ENCODE measurements around the gene TP53I11.
A peak's percentile ranks its signal among the peaks of the same experiment; 100 is the strongest.

The TP53I11 gene

GRCh38 chr11:44940404-44940803 lies 10.3 kb downstream of the TP53I11 start:
- no peak for DNase-seq (ENCODE audit: low read depth in 2 of 2)

- no peak for DNase-seq (ENCODE audit: low read depth in 2 of 2)
Observed at GRCh38 chr11:44939673-44940395, 10.8 kb downstream of the TP53I11 start.

- no peak for DNase-seq (ENCODE audit: low read depth in 2 of 2)
Observed at GRCh38 chr11:44938066-44938691, 12.5 kb downstream of the TP53I11 start.

- DNase-seq (ENCODE audit: low read depth in 2 of 2) = no peak
Observed at GRCh38 chr11:44936951-44937543, 13.6 kb downstream of the TP53I11 start.

DNA sequence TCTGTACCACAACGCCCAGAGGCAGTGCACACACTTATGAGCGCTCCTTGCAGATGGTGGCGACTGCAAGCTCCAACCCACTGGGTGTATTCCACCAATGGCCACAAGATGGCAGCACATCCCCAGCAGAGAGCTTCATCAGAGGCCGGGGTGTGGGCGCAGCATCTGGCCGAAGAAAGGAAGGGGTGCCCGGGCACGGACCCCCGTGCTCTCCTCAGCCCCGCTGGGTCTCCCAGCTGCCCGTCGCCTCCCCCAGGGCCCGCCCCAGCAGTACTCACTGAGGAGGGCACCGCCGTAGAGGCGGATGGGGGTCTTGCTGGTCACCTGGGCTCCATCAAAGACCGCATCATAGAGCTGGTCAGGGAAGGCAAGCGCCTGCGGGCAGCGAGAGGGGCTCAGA lies 14.2 kb downstream of the TP53I11 start:
- DNase-seq (ENCODE audit: low read depth in 2 of 2) = peak; percentile 56 to 66

- no peak for DNase-seq (ENCODE audit: low read depth in 2 of 2)
Observed at GRCh38 chr11:44934735-44935250, 15.9 kb downstream of the TP53I11 start.

DNA sequence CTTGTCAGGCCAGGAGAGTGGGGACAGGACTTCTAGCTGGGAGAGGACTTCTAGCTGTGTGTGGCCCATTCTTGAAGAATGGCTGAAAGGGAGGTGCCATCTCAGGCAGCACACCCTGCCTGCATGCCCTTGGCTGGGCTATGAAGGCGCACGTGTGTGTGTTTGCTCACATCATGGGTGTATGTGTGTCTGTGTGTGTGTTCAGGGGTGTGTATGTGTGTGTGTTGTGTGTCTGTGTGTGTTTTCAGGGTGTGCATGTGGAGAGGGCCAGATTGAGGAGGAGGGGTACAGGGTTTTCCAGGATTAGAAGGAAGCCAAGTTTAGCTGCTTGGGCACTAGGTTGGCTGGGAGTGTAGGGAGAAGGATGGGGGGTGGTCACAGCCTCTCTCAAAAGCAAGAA lies 16.6 kb downstream of the TP53I11 start:
- DNase-seq (ENCODE audit: low read depth in 2 of 2) = no peak

GRCh38 chr11:44931466-44931865 lies 19.2 kb downstream of the TP53I11 start:
- DNase-seq (ENCODE audit: low read depth in 2 of 2) = no peak

- DNase-seq (ENCODE audit: low read depth in 2 of 2) = no peak
Observed at GRCh38 chr11:44930588-44931302, 19.9 kb downstream of the TP53I11 start.

DNA sequence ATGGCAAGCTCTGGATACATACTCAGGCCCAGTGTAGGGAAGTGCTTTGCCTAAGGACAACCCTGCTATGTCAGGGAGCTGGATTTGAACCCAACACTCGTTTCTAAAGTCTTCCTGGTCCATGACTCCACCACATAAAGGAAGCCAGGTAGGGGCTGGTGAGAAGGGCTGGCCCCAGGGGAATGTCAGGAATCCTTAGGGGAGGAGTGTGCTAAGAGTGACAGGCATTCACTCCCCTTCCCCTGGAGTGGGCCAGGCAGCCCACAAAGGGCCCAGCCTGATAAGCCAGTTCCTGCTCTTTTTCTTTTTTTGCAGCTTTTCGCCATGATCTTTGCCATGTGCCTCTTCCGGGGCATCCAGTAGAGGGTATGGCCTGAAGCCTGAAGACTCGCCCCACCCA lies 21.9 kb downstream of the TP53I11 start:
- no peak for DNase-seq (ENCODE audit: low read depth in 2 of 2)

DNA sequence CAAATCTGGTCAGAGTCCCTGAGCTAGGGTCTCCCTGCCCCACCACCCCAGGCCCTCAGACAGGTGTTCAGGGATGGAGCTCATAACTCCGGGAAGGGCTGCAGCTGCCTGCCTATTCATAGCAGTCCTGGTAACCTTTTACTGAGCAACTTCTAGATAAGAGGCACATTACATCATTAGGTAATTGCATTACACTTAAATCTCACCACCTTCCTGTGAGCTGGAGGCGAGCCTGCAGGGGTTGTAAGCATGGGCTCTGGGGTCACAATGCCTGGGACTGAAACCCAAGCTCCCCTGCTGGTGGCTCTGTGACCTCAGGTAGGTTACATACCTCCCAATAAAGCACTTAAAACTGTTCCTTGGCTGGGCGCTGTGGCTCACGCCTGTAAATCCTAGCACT lies 22.5 kb downstream of the TP53I11 start:
- DNase-seq (ENCODE audit: low read depth in 2 of 2) = no peak

DNA sequence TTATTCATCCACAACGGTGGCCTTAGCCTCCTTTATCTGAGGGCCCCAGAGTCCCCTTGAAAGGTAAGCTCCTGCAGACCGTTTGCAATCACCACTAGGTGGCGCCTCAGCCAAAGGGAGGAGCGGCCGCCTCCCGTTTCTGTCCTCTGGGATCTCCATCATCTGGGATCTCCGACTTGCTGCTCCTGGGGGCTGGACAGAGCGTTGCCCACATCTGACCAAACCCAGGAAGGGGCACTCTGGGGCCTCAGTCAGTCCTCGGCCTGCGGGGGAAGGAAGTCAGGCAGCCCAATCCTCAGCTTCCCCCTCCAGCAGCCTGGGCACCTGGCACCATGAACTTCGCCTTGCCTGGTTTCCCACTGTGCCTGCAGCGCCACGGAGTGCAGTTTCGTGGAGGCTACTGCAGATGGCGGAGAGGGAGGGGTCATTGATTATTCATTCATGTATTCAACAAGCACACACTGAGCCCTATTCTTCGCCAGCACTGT lies 23.5 kb downstream of the TP53I11 start:
- DNase-seq (ENCODE audit: low read depth in 2 of 2) = no peak

DNA sequence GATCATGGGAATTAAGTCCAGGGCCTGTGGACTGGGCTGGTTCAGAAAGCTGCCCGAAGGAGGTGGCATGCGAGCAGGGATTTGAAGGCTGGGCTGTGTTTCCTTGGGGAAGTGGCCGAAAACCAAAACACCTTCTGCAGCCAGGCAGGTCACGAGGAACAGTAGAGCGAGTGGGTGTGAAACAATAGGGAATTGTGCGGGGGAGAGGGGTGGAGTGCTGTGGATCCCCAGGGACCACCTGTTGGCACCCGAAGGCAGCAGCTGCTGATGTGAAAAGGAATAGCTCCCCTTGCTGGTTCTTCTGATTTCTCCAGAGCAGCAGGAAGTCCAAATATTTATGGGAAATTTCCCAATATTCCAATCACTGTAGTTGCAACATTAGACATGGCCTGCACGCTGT lies 24.6 kb downstream of the TP53I11 start:
- DNase-seq (ENCODE audit: low read depth in 2 of 2) = no peak

GRCh38 chr11:44923806-44924205 lies 26.9 kb downstream of the TP53I11 start:
- no peak for DNase-seq (ENCODE audit: low read depth in 2 of 2)

DNA sequence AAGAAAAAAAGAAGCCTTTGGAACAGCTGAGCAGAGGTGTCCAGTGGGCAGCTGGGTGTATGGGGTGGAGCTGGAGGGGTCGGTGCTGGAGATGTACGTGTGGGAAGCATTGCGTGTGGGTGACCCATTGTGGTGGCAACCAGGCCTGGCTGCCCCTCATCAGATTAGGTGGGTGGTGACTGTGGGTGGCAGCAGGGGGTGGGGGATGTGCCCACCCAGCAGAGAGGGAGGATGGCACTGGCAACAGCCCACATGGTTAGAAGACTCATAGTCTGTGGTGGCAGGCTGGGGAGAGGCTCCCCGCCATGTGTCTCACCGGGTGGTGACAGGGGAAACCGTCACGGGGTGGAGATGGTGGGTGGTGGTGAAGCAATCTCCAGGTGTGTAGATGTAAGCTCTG lies 27.6 kb downstream of the TP53I11 start:
- DNase-seq (ENCODE audit: low read depth in 2 of 2) = no peak

DNA sequence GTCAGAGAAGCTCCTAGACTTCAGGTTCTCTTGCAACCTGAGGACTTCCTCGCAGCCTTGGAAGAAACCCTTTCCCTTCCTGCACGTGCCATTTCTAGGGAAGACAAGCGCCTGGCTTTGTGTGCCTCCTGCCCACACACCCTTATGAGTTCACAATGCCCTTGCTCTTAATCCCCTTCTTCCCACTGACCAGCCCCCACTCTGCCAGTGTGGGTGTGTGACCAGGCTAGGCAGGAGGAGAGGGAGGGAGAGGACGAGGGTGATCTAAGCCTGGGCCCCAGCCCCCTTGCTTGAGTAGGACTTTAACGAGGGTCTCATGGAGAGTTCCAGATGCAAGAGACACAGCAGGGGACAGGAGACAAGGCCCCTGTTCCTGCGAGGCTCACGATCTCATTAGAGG lies 30.2 kb downstream of the TP53I11 start:
- DNase-seq (ENCODE audit: low read depth in 2 of 2) = no peak

DNA sequence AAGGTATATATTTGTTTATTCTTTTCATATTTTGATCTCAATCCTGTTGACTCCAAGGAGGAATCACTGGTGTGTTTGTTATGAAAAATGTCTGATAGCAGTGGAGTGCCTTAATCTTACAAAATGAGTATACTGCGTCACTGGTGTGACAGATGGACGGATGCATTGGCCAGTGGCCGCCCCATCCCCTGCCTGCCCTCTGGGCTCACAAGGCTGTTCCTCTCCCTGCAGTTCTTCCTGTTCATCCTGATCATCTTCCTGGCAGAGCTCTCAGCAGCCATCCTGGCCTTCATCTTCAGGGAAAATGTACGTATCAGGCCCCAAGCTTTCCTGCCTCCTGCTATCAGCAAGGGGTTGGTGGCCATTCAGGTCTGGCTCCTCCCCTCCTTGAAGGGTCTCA lies 32.9 kb downstream of the TP53I11 start:
- no peak for DNase-seq (ENCODE audit: low read depth in 2 of 2)

GRCh38 chr11:44916801-44917385 lies 33.8 kb downstream of the TP53I11 start:
- DNase-seq (ENCODE audit: low read depth in 2 of 2) = no peak

DNA sequence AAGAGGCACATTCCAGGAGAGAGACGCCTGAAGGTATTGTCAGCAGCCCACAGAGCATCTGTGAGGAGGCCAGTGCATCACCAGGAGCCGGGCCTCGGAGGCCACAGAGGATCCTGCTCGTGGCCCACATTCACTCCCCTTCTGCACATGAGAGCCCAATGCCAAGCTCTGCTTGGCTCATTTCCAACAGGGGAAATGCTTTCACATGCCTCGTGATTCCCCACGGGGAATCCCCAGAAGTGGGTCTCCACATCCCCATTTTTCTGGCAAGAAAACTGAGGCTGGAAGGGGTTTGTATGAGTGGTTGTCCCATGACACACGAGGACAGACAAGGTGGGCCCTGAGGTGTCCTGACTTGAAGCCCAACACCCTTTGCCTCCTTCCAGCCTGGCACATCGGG lies 34.4 kb downstream of the TP53I11 start:
- DNase-seq (ENCODE audit: low read depth in 2 of 2) = no peak

- DNase-seq (ENCODE audit: low read depth in 2 of 2) = no peak
Observed at GRCh38 chr11:44915621-44916020, 35.1 kb downstream of the TP53I11 start.

- DNase-seq (ENCODE audit: low read depth in 2 of 2) = no peak
Observed at GRCh38 chr11:44915004-44915403, 35.7 kb downstream of the TP53I11 start.

DNA sequence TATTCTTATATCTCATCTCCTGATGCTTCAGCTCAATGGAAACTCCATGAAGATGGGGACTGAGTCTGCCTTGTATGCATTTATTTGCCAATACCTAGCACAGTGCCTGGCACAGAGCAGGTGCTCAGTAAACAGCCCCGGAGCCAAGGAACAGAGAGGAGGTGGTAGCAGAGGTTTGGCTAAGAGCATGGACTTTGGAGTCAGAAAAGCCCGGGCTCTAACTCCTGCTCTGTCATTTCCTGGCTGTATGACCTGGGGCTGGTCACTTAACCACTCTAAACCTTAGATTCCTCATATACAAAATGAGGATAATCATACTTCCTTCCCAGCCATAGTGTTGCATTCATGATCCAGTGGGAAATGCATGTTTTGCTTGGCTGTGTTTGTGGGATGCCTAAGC lies 36.6 kb downstream of the TP53I11 start:
- DNase-seq (ENCODE audit: low read depth in 2 of 2) = no peak
